Measurements from ENCODE around the gene MGAT4C.

MGAT4C gene

DNA sequence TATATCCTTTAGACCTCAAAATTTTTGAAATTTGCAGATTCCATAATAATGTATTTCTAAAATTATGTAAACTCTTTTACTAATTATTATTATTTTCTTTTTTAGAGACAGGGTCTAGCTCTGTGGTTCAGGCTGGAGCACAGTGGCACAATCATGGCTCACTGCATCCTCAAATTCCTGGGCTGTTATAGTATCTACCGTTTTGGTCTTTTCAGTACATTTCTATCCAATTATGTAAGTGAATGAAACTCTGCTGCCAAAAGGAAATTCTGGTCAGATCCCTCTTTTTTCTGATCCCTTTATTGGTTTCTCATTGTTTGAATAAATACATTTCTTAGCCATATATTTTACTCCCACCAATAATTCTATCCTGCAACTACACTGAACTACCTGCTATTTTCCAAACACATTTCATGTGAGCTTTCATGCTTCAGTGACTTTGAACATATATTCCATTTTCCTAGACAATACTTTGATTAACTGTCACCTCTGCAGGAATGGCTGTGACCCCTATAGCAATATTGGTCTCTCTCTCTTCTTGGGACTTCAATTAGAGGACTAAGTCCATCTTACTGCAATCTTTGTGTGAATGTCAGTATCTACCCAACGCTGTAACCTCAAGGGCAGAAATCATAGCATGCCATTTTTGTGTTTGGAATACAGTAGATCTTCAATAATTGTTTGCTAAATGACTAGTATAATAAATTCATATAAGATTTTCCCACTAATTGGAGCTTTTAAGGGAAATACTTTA, 198.9 kb downstream of the MGAT4C start:
- H3K36me3 ChIP-seq (ENCODE audit: control insufficient read depth in 1 of 2, insufficient read depth in 2 of 2, low read depth in 1 of 2, low read length in 2 of 2) = peaks cover 0 to 6% of the 10 kb centered on the region in 2 experiments
- no peak overlapping the region for H3K23ac ChIP-seq (ENCODE audit: low read length in 2 of 2)
- H3K4ac ChIP-seq (ENCODE audit: low read depth in 1 of 2, low read length in 2 of 2) = no peak overlapping the region
- DNase-seq = no peak
- no peak overlapping the region for H2AK5ac ChIP-seq (ENCODE audit: low read length, severe bottlenecking)
- H2BK5ac ChIP-seq (ENCODE audit: low read depth, low read length, poor library complexity, severe bottlenecking) = no peak overlapping the region
- 100% methylated on average over 1 of the region's 2 CpGs for WGBS
- no peak overlapping the region for H2BK12ac ChIP-seq (ENCODE audit: low read length in 2 of 2)
- no peak overlapping the region for H3K4me3 ChIP-seq (ENCODE audit: insufficient read depth in 1 of 2, low read depth in 1 of 2, low read length in 2 of 2)
- H3K4me1 ChIP-seq (ENCODE audit: control insufficient read depth, insufficient read depth, low read depth, low read length) = no peaks in the 10 kb centered on the region
- no peaks in the 10 kb centered on the region for H3K9me3 ChIP-seq (ENCODE audit: control insufficient read depth, low read length)
- no peak overlapping the region for H2AFZ ChIP-seq (ENCODE audit: low read depth, low read length)
- H4K91ac ChIP-seq (ENCODE audit: low read length) = no peak overlapping the region
- H3K79me1 ChIP-seq (replicated peaks; ENCODE audit: low read length, poor library complexity, severe bottlenecking) = no peaks in the 10 kb centered on the region
- H2BK15ac ChIP-seq (ENCODE audit: low read depth, poor library complexity, severe bottlenecking) = no peak overlapping the region
- H4K8ac ChIP-seq (ENCODE audit: low read length) = no peak overlapping the region
- H3K27me3 ChIP-seq (ENCODE audit: control insufficient read depth in 1 of 2, insufficient read depth in 1 of 2, low read length in 2 of 2) = no peaks in the 10 kb centered on the region
- no peak overlapping the region for H3K14ac ChIP-seq (ENCODE audit: low read length in 2 of 2)
- H3K27ac ChIP-seq (ENCODE audit: low read length, poor library complexity, severe bottlenecking) = no peak overlapping the region
- no peak overlapping the region for H3K4me2 ChIP-seq (ENCODE audit: low read length, poor library complexity, severe bottlenecking)
- H2BK120ac ChIP-seq (ENCODE audit: low read depth, low read length) = no peak overlapping the region
- no peak overlapping the region for H3K9ac ChIP-seq (ENCODE audit: low read length)
- no peak overlapping the region for H3K18ac ChIP-seq (ENCODE audit: low read depth in 1 of 2, low read length in 2 of 2)

DNA sequence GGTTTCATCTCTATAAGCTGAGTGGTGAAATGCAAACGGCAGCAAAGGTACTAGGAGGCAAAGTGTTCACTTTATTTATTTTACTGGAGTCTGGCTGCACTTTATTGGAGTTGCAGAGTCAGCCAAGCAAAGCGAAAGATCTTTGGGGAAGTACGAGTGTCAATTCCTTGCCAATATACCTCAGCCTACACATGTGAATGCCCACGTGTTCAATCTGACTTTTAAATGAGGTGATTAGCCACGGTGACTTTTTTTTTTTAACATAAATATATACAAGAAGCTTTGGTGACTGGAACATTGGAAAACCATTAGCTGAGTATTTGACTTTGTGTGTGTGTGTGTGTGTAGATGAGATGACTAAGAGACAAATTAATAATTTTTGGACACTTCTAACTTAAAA, 203.3 kb downstream of the MGAT4C start:
- H2BK12ac ChIP-seq (ENCODE audit: low read length in 2 of 2) = no peak overlapping the region
- H3K9ac ChIP-seq (ENCODE audit: low read length) = no peak overlapping the region
- H3K14ac ChIP-seq (ENCODE audit: low read length in 2 of 2) = no peak overlapping the region
- H3K4me1 ChIP-seq (ENCODE audit: control insufficient read depth, insufficient read depth, low read depth, low read length) = no peaks in the 10 kb centered on the region
- no peaks in the 10 kb centered on the region for H3K9me3 ChIP-seq (ENCODE audit: control insufficient read depth, low read length)
- H3K27me3 ChIP-seq (ENCODE audit: control insufficient read depth in 1 of 2, insufficient read depth in 1 of 2, low read length in 2 of 2) = no peaks in the 10 kb centered on the region
- no peak overlapping the region for H2AFZ ChIP-seq (ENCODE audit: low read depth, low read length)
- H4K8ac ChIP-seq (ENCODE audit: low read length) = no peak overlapping the region
- no peak overlapping the region for H3K27ac ChIP-seq (ENCODE audit: low read length, poor library complexity, severe bottlenecking)
- no peak overlapping the region for H3K18ac ChIP-seq (ENCODE audit: low read depth in 1 of 2, low read length in 2 of 2)
- H3K79me1 ChIP-seq (replicated peaks; ENCODE audit: low read length, poor library complexity, severe bottlenecking) = no peaks in the 10 kb centered on the region
- H2BK5ac ChIP-seq (ENCODE audit: low read depth, low read length, poor library complexity, severe bottlenecking) = no peak overlapping the region
- H4K91ac ChIP-seq (ENCODE audit: low read length) = no peak overlapping the region
- no peak overlapping the region for H3K4ac ChIP-seq (ENCODE audit: low read depth in 1 of 2, low read length in 2 of 2)
- no peak for DNase-seq
- no peak overlapping the region for H3K23ac ChIP-seq (ENCODE audit: low read length in 2 of 2)
- no peak overlapping the region for H2BK120ac ChIP-seq (ENCODE audit: low read depth, low read length)
- H3K4me3 ChIP-seq (ENCODE audit: insufficient read depth in 1 of 2, low read depth in 1 of 2, low read length in 2 of 2) = no peak overlapping the region
- H3K36me3 ChIP-seq (ENCODE audit: control insufficient read depth in 1 of 2, insufficient read depth in 2 of 2, low read depth in 1 of 2, low read length in 2 of 2) = no peaks in the 10 kb centered on the region
- 76% methylated on average over 3 of the region's 5 CpGs for WGBS
- no peak overlapping the region for H2BK15ac ChIP-seq (ENCODE audit: low read depth, poor library complexity, severe bottlenecking)
- no peak overlapping the region for H2AK5ac ChIP-seq (ENCODE audit: low read length, severe bottlenecking)
- no peak overlapping the region for H3K4me2 ChIP-seq (ENCODE audit: low read length, poor library complexity, severe bottlenecking)

DNA sequence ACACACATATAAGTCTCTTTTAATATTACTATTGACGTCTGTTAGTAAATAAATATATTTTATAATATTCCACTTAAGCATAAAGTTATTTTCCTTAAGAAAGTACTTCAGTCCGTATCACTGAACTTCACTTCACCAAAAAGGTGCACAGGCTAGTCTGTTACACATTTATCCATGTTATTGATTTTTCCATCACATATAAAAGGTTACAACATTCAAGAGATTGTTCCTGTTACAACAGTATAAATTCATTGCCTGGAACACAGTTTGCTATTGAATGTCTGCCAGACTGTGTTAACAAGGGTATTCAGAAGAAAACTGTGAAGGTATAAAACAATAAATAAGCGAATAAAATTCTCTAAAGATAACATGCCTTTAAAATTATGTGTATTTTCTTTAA, 206.2 kb downstream of the MGAT4C start:
- DNase-seq = no peak
- H3K4ac ChIP-seq (ENCODE audit: low read depth in 1 of 2, low read length in 2 of 2) = no peak overlapping the region
- H2BK120ac ChIP-seq (ENCODE audit: low read depth, low read length) = no peak overlapping the region
- no peak overlapping the region for H2BK12ac ChIP-seq (ENCODE audit: low read length in 2 of 2)
- no peak overlapping the region for H2BK5ac ChIP-seq (ENCODE audit: low read depth, low read length, poor library complexity, severe bottlenecking)
- H2AFZ ChIP-seq (ENCODE audit: low read depth, low read length) = no peak overlapping the region
- no peak overlapping the region for H3K18ac ChIP-seq (ENCODE audit: low read depth in 1 of 2, low read length in 2 of 2)
- H3K79me1 ChIP-seq (replicated peaks; ENCODE audit: low read length, poor library complexity, severe bottlenecking) = no peaks in the 10 kb centered on the region
- H3K9ac ChIP-seq (ENCODE audit: low read length) = no peak overlapping the region
- WGBS = 92% methylated on average over 1 of the region's 3 CpGs
- no peak overlapping the region for H4K91ac ChIP-seq (ENCODE audit: low read length)
- no peak overlapping the region for H3K23ac ChIP-seq (ENCODE audit: low read length in 2 of 2)
- H3K9me3 ChIP-seq (ENCODE audit: control insufficient read depth, low read length) = no peaks in the 10 kb centered on the region
- no peak overlapping the region for H3K27ac ChIP-seq (ENCODE audit: low read length, poor library complexity, severe bottlenecking)
- H4K8ac ChIP-seq (ENCODE audit: low read length) = no peak overlapping the region
- no peak overlapping the region for H3K14ac ChIP-seq (ENCODE audit: low read length in 2 of 2)
- H3K27me3 ChIP-seq (ENCODE audit: control insufficient read depth in 1 of 2, insufficient read depth in 1 of 2, low read length in 2 of 2) = no peaks in the 10 kb centered on the region
- H2AK5ac ChIP-seq (ENCODE audit: low read length, severe bottlenecking) = no peak overlapping the region
- H3K36me3 ChIP-seq (ENCODE audit: control insufficient read depth in 1 of 2, insufficient read depth in 2 of 2, low read depth in 1 of 2, low read length in 2 of 2) = no peaks in the 10 kb centered on the region
- no peak overlapping the region for H3K4me3 ChIP-seq (ENCODE audit: insufficient read depth in 1 of 2, low read depth in 1 of 2, low read length in 2 of 2)
- no peak overlapping the region for H2BK15ac ChIP-seq (ENCODE audit: low read depth, poor library complexity, severe bottlenecking)
- H3K4me1 ChIP-seq (ENCODE audit: control insufficient read depth, insufficient read depth, low read depth, low read length) = no peaks in the 10 kb centered on the region
- H3K4me2 ChIP-seq (ENCODE audit: low read length, poor library complexity, severe bottlenecking) = no peak overlapping the region

DNA sequence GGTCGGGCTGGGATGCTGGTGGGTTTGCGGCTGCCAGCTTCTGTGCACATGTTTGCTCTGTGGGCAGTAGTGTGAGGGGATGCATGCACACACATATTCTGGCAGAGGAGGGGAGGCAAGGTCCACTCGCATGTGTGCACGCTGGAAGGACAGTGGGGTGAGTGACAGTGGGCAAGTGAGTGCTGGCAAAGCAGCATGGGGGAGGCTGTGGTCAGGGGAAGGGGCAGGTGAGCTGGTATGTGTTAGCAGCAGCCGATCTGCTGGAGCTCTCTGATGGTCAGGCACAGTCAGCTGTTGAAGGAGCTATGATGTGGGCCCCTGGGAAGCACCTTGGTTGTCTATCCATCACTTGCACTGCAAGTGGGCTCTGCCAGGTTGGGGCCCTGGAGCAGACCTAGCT, 211.8 kb downstream of the MGAT4C start:
- peaks cover 0 to 13% of the 10 kb centered on the region in 2 experiments for H3K36me3 ChIP-seq (ENCODE audit: control insufficient read depth in 1 of 2, insufficient read depth in 2 of 2, low read depth in 1 of 2, low read length in 2 of 2)
- no peak overlapping the region for H3K23ac ChIP-seq (ENCODE audit: low read length in 2 of 2)
- H3K79me1 ChIP-seq (replicated peaks; ENCODE audit: low read length, poor library complexity, severe bottlenecking) = no peaks in the 10 kb centered on the region
- H2BK15ac ChIP-seq (ENCODE audit: low read depth, poor library complexity, severe bottlenecking) = no peak overlapping the region
- no peak overlapping the region for H3K9ac ChIP-seq (ENCODE audit: low read length)
- no peak for DNase-seq
- no peak overlapping the region for H3K18ac ChIP-seq (ENCODE audit: low read depth in 1 of 2, low read length in 2 of 2)
- H2AFZ ChIP-seq (ENCODE audit: low read depth, low read length) = no peak overlapping the region
- no peak overlapping the region for H3K4me3 ChIP-seq (ENCODE audit: insufficient read depth in 1 of 2, low read depth in 1 of 2, low read length in 2 of 2)
- H2AK5ac ChIP-seq (ENCODE audit: low read length, severe bottlenecking) = no peak overlapping the region
- H3K4me1 ChIP-seq (ENCODE audit: control insufficient read depth, insufficient read depth, low read depth, low read length) = no peaks in the 10 kb centered on the region
- no peak overlapping the region for H3K4me2 ChIP-seq (ENCODE audit: low read length, poor library complexity, severe bottlenecking)
- no peaks in the 10 kb centered on the region for H3K27me3 ChIP-seq (ENCODE audit: control insufficient read depth in 1 of 2, insufficient read depth in 1 of 2, low read length in 2 of 2)
- H2BK5ac ChIP-seq (ENCODE audit: low read depth, low read length, poor library complexity, severe bottlenecking) = no peak overlapping the region
- H4K8ac ChIP-seq (ENCODE audit: low read length) = no peak overlapping the region
- WGBS = 95% methylated on average over 4 of the region's 5 CpGs
- H4K91ac ChIP-seq (ENCODE audit: low read length) = no peak overlapping the region
- no peak overlapping the region for H2BK120ac ChIP-seq (ENCODE audit: low read depth, low read length)
- no peak overlapping the region for H3K27ac ChIP-seq (ENCODE audit: low read length, poor library complexity, severe bottlenecking)
- H2BK12ac ChIP-seq (ENCODE audit: low read length in 2 of 2) = no peak overlapping the region
- peak overlapping the region in 1 of 2 experiments; percentile 12 for H3K14ac ChIP-seq (ENCODE audit: low read length in 2 of 2)
- H3K9me3 ChIP-seq (ENCODE audit: control insufficient read depth, low read length) = peaks cover 35% of the 10 kb centered on the region
- no peak overlapping the region for H3K4ac ChIP-seq (ENCODE audit: low read depth in 1 of 2, low read length in 2 of 2)
